Panc1 (cell line): ENCODE measurements around the gene ABHD14A. TPM values are rescaled to one million over a fixed set of nuclear protein-coding genes. Genes with fewer than 3 reads are reported as not detected.

Experiments used
- ATAC-seq: fragments of 200-7000 bp; cut with Tn5 transposase; 2 replicates; pipeline ENCODE4 v1.9.1; 2020; ENCODE audit warnings: mild to moderate bottlenecking, moderate library complexity
- BruUV-seq: library from RNA; stranded (reverse); fragments of 400-500 nt; replicated peaks from 2 replicates; lab custom pipeline; 2021; lab: Mats Ljungman, UMichigan
- CTCF ChIA-PET: fragments of 300-600 bp; sonication (Branson Sonifier 250); formaldehyde crosslinking; loops from one replicate; lab custom pipeline; 2022; ENCODE audit warnings: antibody characterized with exemption; lab: Charles Lee
- POLR2A ChIA-PET: fragments of 300-600 bp; sonication (Branson Sonifier 250); formaldehyde crosslinking; loops from one replicate; lab custom pipeline; 2022; ENCODE audit warnings: antibody characterized with exemption; lab: Charles Lee
- DNase-seq: peaks from one replicate; pipeline ENCODE4 v3.0.0-alpha.2; 2010; ENCODE audit warnings: low read depth, low spot score
- H3K27ac ChIP-seq: 2 replicates; pipeline ENCODE4 v1.5.1; 2011; ENCODE audit warnings: mild to moderate bottlenecking, low read length, inconsistent platforms
- H3K27me3 ChIP-seq: fragments of 200-500 bp; sonication (Bioruptor generic); 2 replicates; pipeline ENCODE4 v1.6.0; 2014; ENCODE audit warnings: low read length, inconsistent platforms; ENCODE audit not compliant: control insufficient read depth, insufficient read depth
- H3K36me3 ChIP-seq: fragments of 200-500 bp; sonication (Bioruptor generic); 2 replicates; pipeline ENCODE4 v1.5.1; 2014; ENCODE audit warnings: inconsistent platforms, mild to moderate bottlenecking, low read length, moderate library complexity; ENCODE audit not compliant: control insufficient read depth, insufficient read depth
- H3K4me1 ChIP-seq: 2 replicates; pipeline ENCODE4 v1.5.1; 2011; ENCODE audit warnings: inconsistent platforms, mild to moderate bottlenecking, low read length, moderate library complexity; ENCODE audit not compliant: control insufficient read depth, insufficient read depth
- H3K4me3 ChIP-seq, 2 experiments: 2 replicates each; pipeline ENCODE4 v1.5.1; 2011 to 2012; ENCODE audit warnings: low read depth in 2 of 2, low read length in 2 of 2, mild to moderate bottlenecking in 2 of 2, inconsistent platforms in 1 of 2, moderate library complexity in 1 of 2
- H3K9me3 ChIP-seq: fragments of 200-500 bp; sonication (Bioruptor generic); 2 replicates; pipeline ENCODE4 v1.5.1; 2014; ENCODE audit warnings: low read depth, mild to moderate bottlenecking, inconsistent platforms, low read length, moderate library complexity; ENCODE audit not compliant: control insufficient read depth, insufficient read depth
- POLR2AphosphoS5 ChIP-seq: IDR thresholded peaks from 2 replicates; pipeline ENCODE4 v1.6.1; 2012; ENCODE audit warnings: mild to moderate bottlenecking, low read depth, low read length, moderate library complexity
- SIN3A ChIP-seq: IDR thresholded peaks from 2 replicates; pipeline ENCODE4 v1.6.1; 2012; ENCODE audit warnings: low read depth, mild to moderate bottlenecking, low read length, moderate library complexity, borderline replicate concordance; ENCODE audit not compliant: insufficient read depth
- TCF7L2 ChIP-seq: IDR thresholded peaks from 2 replicates; pipeline ENCODE4 v1.6.1; 2011; ENCODE audit warnings: mild to moderate bottlenecking, low read depth, low read length, inconsistent platforms
- in situ Hi-C: cut with HindIII; loops from 2 replicates; pipeline ENCODE4 v1.10.0; 2016; ENCODE audit warnings: low sequenced_read_pairs, low pct_unique_long_range_greater_than_20kb
- intact Hi-C: fragments of 100-400 bp; cut with micrococcal nuclease; formaldehyde crosslinking; loops from one replicate; pipeline ENCODE4 v1.10.0; 2022; ENCODE audit not compliant: unreplicated experiment
- total RNA-seq: library from RNA; stranded (reverse); gene quantifications from one replicate; pipeline ENCODE4 v1.2.1, GENCODE V29; 2021; ENCODE audit not compliant: unreplicated experiment
- TF ChIP-seq, protein P1 (sequence below), 2 experiments: IDR thresholded peaks; 2 replicates each; pipeline ENCODE4 v1.6.1; 2011 to 2012; ENCODE audit warnings: low read depth in 2 of 2, control low read depth in 1 of 2, low read length in 1 of 2, mild to moderate bottlenecking in 1 of 2, moderate library complexity in 1 of 2; ENCODE audit not compliant: insufficient read depth in 1 of 2
- TF ChIP-seq, protein P2 (sequence below): fragments of 450-650 bp; IDR thresholded peaks from 2 replicates; pipeline ENCODE4 v1.5.1; 2017; ENCODE audit warnings: mild to moderate bottlenecking

The ABHD14A gene
- total RNA-seq, 1 experiment from 2014 or later: 11.3 TPM

DNA sequence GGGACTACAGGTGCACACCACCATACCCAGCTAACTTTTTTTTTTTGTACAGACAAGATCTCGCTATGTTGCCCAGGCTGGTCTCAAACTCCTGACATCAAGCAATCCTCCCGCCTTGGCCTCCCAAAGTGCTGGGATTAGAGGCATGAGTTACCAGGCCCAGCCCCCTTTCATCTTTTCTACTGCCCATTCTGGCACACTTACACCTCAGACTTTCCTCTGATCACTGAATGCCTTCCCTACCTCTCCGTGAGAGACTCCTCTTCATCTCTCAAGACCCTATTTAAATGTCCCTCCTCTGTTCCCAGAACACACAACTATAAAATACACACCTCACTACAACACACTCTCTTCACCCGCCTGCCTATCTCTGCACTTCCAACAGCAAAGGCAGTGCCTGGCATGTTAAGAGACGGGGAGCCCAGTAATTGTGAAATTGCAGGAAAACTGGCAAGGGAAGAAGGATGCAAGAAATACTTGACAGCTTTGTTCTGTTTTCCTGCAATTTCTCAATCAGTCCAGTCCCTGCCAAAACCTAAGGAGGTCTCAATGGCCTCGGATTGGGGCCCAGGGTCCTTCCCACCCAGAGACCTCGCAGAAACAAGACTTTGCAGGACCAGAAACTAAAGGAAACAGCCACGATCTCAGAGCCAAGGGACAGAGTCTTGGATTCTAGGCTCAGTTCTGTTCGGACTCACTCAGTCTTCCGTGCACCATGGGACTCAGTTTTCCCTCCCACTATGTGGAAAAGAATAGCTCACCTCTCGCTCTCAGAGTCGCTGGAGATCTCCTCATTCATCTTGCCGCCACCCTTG lies 34.0 kb upstream of the ABHD14A start:
- H3K27me3 ChIP-seq: no peaks in the 10 kb centered on the region
- H3K36me3 ChIP-seq: no peaks in the 10 kb centered on the region; the same call in 1 of the 2 replicates
- intact Hi-C loops: no loop called here
- in situ Hi-C loops: no loop called here
- H3K4me3 ChIP-seq: peak overlapping the region; percentile 93 to 94
- H3K4me1 ChIP-seq: peaks cover 7% of the 10 kb centered on the region; the same call in 1 of the 2 replicates
- TF ChIP-seq, protein P1, sequence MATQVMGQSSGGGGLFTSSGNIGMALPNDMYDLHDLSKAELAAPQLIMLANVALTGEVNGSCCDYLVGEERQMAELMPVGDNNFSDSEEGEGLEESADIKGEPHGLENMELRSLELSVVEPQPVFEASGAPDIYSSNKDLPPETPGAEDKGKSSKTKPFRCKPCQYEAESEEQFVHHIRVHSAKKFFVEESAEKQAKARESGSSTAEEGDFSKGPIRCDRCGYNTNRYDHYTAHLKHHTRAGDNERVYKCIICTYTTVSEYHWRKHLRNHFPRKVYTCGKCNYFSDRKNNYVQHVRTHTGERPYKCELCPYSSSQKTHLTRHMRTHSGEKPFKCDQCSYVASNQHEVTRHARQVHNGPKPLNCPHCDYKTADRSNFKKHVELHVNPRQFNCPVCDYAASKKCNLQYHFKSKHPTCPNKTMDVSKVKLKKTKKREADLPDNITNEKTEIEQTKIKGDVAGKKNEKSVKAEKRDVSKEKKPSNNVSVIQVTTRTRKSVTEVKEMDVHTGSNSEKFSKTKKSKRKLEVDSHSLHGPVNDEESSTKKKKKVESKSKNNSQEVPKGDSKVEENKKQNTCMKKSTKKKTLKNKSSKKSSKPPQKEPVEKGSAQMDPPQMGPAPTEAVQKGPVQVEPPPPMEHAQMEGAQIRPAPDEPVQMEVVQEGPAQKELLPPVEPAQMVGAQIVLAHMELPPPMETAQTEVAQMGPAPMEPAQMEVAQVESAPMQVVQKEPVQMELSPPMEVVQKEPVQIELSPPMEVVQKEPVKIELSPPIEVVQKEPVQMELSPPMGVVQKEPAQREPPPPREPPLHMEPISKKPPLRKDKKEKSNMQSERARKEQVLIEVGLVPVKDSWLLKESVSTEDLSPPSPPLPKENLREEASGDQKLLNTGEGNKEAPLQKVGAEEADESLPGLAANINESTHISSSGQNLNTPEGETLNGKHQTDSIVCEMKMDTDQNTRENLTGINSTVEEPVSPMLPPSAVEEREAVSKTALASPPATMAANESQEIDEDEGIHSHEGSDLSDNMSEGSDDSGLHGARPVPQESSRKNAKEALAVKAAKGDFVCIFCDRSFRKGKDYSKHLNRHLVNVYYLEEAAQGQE (IDR thresholded peaks at IDR 0.05; ENCODE audit: insufficient read depth in 1 of 2, low read depth in 2 of 2, low read length in 1 of 2): no peak
- no peak for TF ChIP-seq TCF7L2
- no peak for TF ChIP-seq SIN3A
- TF ChIP-seq, protein P2, sequence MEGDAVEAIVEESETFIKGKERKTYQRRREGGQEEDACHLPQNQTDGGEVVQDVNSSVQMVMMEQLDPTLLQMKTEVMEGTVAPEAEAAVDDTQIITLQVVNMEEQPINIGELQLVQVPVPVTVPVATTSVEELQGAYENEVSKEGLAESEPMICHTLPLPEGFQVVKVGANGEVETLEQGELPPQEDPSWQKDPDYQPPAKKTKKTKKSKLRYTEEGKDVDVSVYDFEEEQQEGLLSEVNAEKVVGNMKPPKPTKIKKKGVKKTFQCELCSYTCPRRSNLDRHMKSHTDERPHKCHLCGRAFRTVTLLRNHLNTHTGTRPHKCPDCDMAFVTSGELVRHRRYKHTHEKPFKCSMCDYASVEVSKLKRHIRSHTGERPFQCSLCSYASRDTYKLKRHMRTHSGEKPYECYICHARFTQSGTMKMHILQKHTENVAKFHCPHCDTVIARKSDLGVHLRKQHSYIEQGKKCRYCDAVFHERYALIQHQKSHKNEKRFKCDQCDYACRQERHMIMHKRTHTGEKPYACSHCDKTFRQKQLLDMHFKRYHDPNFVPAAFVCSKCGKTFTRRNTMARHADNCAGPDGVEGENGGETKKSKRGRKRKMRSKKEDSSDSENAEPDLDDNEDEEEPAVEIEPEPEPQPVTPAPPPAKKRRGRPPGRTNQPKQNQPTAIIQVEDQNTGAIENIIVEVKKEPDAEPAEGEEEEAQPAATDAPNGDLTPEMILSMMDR: no peak
- TF ChIP-seq POLR2AphosphoS5: no peak
- H3K27ac ChIP-seq: peak overlapping the region; percentile 78
- POLR2A ChIA-PET: interaction anchor here (0.6 kb wide), 1 partner anchor 67 kb away, joined by 5 read pairs; no protein-coding TSS in a partner anchor
- ATAC-seq (no peak), DNase-seq (no peak)
- H3K9me3 ChIP-seq: no peaks in the 10 kb centered on the region
- TSS peak; percentile 85 for BruUV-seq
- CTCF ChIA-PET: interaction anchor here (0.8 to 1.2 kb wide), 2 partner anchors 33 to 42 kb away, joined by 3 to 7 read pairs; partner anchors contain the start of genes ABHD14B and ACY1

DNA sequence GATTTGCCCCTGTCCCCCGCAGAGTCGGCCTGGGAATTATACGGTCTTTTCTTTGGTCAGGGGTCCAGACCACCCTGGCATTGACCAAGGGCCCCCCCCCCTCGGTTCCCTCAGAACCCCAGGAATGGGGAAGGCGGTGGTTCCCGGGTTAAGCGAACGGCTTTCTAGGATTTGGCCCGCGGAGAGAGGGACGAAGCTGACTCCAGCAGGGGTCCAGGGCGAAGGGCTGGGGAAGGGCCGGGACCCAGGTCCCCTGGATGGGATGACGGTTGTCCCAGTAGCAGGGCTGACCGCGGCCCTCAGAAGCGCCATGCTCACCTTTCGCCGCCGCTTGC lies 33.4 kb upstream of the ABHD14A start:
- BruUV-seq: no TSS peak
- intact Hi-C loops: no loop called here
- H3K4me3 ChIP-seq: peak overlapping the region; percentile 93 to 94
- peak; percentile 6 for ATAC-seq
- peaks cover 7% of the 10 kb centered on the region; the same call in 1 of the 2 replicates for H3K4me1 ChIP-seq
- H3K27me3 ChIP-seq: no peaks in the 10 kb centered on the region
- ChIA-PET POLR2A (interaction anchor here (0.6 to 0.7 kb wide), 2 partner anchors 66 to 217 kb away, joined by 3 to 5 read pairs; no protein-coding TSS in a partner anchor), CTCF (interaction anchor here (0.8 to 1.2 kb wide), 2 partner anchors 32 to 42 kb away, joined by 3 to 7 read pairs; partner anchors contain the start of genes ABHD14B and ACY1)
- DNase-seq: no peak
- TF ChIP-seq, protein P1 (IDR thresholded peaks at IDR 0.05; ENCODE audit: insufficient read depth in 1 of 2, low read depth in 2 of 2, low read length in 1 of 2): no peak
- TF ChIP-seq SIN3A (no peak), POLR2AphosphoS5 (no peak), TCF7L2 (no peak)
- TF ChIP-seq, protein P2: no peak
- in situ Hi-C loops: no loop called here
- H3K27ac ChIP-seq: peak overlapping the region; percentile 78
- no peaks in the 10 kb centered on the region for H3K9me3 ChIP-seq
- no peaks in the 10 kb centered on the region; the same call in 1 of the 2 replicates for H3K36me3 ChIP-seq
